Measurements from ENCODE around the gene CEP57. TPM values are rescaled to one million over a fixed set of nuclear protein-coding genes. Genes with fewer than 3 reads are reported as not detected.

Gene CEP57
- total RNA-seq, 2 donors from 2014 or later, result 79.9 to 159 TPM

- Mint-ChIP-seq H3K4me1 (no peaks in the 10 kb centered on the region), H3K36me3 (ENCODE audit: low read depth) (peaks cover 84% of the 10 kb centered on the region), H3K4me3 (no peak overlapping the region), H3K27me3 (no peaks in the 10 kb centered on the region), H3K9me3 (no peaks in the 10 kb centered on the region), H3K27ac (no peak overlapping the region)
- no peak for ATAC-seq (replicated peaks)
Measured at GRCh38 chr11:95816037-95816436, 25.7 kb downstream of the CEP57 start.

DNA sequence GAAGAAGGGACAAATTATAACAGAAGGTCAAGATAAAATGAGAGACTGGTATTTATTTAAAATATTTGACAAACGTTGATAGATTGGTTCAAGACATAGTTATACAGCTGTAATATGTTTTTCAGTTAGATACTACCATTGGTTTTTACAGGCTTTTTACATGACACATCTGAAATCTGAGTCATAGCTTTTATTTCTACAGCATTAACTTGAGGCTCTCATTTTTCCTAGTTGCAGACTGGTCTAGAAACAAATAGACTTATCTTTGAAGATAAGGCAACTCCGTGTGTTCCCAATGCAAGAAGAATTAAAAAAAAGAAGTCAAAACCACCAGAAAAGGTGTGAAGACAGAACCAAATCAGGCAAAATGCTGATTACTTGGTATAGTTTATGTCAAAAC is 31.3 kb downstream of the CEP57 start:
- no peaks in the 10 kb centered on the region for H3K27me3 Mint-ChIP-seq
- H3K27ac Mint-ChIP-seq, result no peak overlapping the region
- no peaks in the 10 kb centered on the region for H3K4me1 Mint-ChIP-seq
- ATAC-seq (replicated peaks), result no peak
- no peak overlapping the region for H3K4me3 Mint-ChIP-seq
- H3K9me3 Mint-ChIP-seq, result no peaks in the 10 kb centered on the region
- H3K36me3 Mint-ChIP-seq (ENCODE audit: low read depth), result peaks cover 99% of the 10 kb centered on the region

GRCh38 chr11:95827696-95828095 is 37.4 kb downstream of the CEP57 start:
- H3K27me3 Mint-ChIP-seq, result no peaks in the 10 kb centered on the region
- H3K4me1 Mint-ChIP-seq, result peaks cover 6% of the 10 kb centered on the region
- H3K27ac Mint-ChIP-seq, result no peak overlapping the region
- H3K36me3 Mint-ChIP-seq (ENCODE audit: low read depth), result peaks cover 94% of the 10 kb centered on the region
- no peak for ATAC-seq (replicated peaks)
- no peak overlapping the region for H3K4me3 Mint-ChIP-seq
- H3K9me3 Mint-ChIP-seq, result no peaks in the 10 kb centered on the region

- Mint-ChIP-seq H3K9me3 (no peaks in the 10 kb centered on the region), H3K27ac (peak overlapping the region; percentile 39), H3K27me3 (no peaks in the 10 kb centered on the region), H3K4me3 (no peak overlapping the region), H3K36me3 (ENCODE audit: low read depth) (peaks cover 94% of the 10 kb centered on the region), H3K4me1 (peaks cover 6% of the 10 kb centered on the region)
- ATAC-seq (replicated peaks), result peak; percentile 93
Measured at GRCh38 chr11:95829580-95830259, 39.4 kb downstream of the CEP57 start.

GRCh38 chr11:95831198-95831883 is 41.0 kb downstream of the CEP57 start:
- Mint-ChIP-seq H3K27ac (peak overlapping the region; percentile 63), H3K4me3 (no peak overlapping the region), H3K36me3 (ENCODE audit: low read depth) (peaks cover 93% of the 10 kb centered on the region), H3K4me1 (peaks cover 6% of the 10 kb centered on the region), H3K9me3 (no peaks in the 10 kb centered on the region), H3K27me3 (no peaks in the 10 kb centered on the region)
- ATAC-seq (replicated peaks), result peak; percentile 35

DNA sequence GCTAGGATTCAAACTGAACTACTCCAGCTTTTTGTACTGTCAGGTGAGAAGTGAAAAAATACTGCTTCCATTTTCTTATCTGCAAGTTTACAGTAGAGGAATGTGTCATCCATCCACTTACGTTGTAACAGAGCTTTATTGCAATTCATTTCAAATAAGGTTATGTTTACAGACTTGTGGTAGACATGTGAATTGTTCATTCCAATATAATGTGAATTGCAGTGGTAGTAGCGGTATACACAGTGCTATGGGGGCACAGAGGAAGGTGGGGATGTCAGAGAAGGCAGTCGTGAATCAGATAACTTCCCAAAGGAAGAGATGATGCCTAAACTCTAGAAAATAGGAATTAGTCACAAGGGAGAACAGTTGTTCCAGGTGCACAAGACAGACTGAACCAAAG is 42.5 kb downstream of the CEP57 start:
- peaks cover 96% of the 10 kb centered on the region for H3K36me3 Mint-ChIP-seq (ENCODE audit: low read depth)
- no peak for ATAC-seq (replicated peaks)
- no peak overlapping the region for H3K4me3 Mint-ChIP-seq
- no peaks in the 10 kb centered on the region for H3K27me3 Mint-ChIP-seq
- H3K4me1 Mint-ChIP-seq, result peaks cover 6% of the 10 kb centered on the region
- H3K9me3 Mint-ChIP-seq, result no peaks in the 10 kb centered on the region
- H3K27ac Mint-ChIP-seq, result no peak overlapping the region

DNA sequence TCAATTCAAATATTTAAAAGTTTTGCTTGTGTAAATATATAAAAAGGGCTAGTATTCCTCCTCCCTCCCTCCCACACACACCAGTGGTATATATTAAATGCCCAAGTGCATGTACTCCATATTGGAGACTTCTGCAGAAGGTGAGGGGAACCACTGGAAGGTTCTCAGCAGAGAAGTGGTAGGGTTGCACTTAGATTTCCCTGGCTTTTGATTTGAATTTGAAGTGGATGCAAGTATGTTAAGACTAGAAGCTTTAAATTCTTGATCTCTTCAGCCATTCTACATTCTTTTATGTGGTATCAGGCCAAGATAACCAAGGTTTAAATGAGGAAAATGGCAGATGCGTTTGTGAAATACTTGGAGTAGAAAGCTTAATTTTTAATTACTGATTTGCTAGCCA is 43.1 kb downstream of the CEP57 start:
- Mint-ChIP-seq H3K27ac (no peak overlapping the region), H3K36me3 (ENCODE audit: low read depth) (peaks cover 96% of the 10 kb centered on the region), H3K27me3 (no peaks in the 10 kb centered on the region), H3K4me3 (no peak overlapping the region), H3K4me1 (peaks cover 6% of the 10 kb centered on the region), H3K9me3 (no peaks in the 10 kb centered on the region)
- no peak for ATAC-seq (replicated peaks)

DNA sequence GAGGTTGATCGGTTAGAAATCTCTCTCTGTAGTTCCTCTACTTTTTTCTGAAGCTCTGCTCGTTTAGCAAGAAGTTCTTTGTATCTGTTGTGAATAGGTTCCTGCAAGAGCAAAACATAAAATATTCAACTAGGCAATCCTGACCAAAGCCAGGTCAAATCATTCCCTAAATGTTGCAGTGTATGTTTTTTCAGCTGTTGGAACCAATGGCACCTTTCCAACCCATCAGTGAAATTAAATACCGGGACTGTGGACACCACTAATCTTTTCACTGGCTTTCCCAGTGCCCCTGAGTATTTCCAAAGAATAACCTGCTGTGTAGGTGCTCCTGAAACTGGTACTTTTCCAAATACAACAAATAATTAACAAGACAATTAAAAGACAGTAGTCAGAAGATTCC is 45.1 kb downstream of the CEP57 start:
- peaks cover 97% of the 10 kb centered on the region for H3K36me3 Mint-ChIP-seq (ENCODE audit: low read depth)
- no peaks in the 10 kb centered on the region for H3K9me3 Mint-ChIP-seq
- H3K27me3 Mint-ChIP-seq, result no peaks in the 10 kb centered on the region
- no peaks in the 10 kb centered on the region for H3K4me1 Mint-ChIP-seq
- no peak overlapping the region for H3K27ac Mint-ChIP-seq
- ATAC-seq (replicated peaks), result no peak
- H3K4me3 Mint-ChIP-seq, result no peak overlapping the region

GRCh38 chr11:95835768-95836488 is 45.6 kb downstream of the CEP57 start:
- H3K36me3 Mint-ChIP-seq (ENCODE audit: low read depth), result peaks cover 95% of the 10 kb centered on the region
- H3K4me3 Mint-ChIP-seq, result no peak overlapping the region
- no peaks in the 10 kb centered on the region for H3K9me3 Mint-ChIP-seq
- no peak overlapping the region for H3K27ac Mint-ChIP-seq
- ATAC-seq (replicated peaks), result peak; percentile 84
- no peaks in the 10 kb centered on the region for H3K27me3 Mint-ChIP-seq
- H3K4me1 Mint-ChIP-seq, result no peaks in the 10 kb centered on the region

DNA sequence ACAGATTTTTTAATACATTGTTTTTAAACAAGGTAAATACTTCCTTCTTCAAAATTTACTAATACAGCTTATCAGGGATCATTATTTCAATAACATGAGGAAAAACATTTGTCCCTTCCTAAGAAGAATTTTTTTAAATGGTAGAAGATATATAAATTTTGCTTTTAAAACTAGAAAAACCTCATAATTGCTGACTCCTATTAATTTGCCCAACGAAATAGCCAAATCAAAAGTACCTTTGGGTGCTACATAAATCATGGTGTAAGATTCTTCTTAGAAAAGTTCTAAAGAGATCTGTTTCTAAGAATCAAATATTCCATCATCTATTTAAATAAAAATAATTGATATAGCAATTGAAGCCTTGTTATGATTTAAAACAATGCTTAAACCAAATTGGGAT is 54.9 kb downstream of the CEP57 start:
- no peak for ATAC-seq (replicated peaks)
- no peak overlapping the region for H3K4me3 Mint-ChIP-seq
- no peaks in the 10 kb centered on the region for H3K4me1 Mint-ChIP-seq
- H3K27ac Mint-ChIP-seq, result no peak overlapping the region
- peaks cover 57% of the 10 kb centered on the region for H3K36me3 Mint-ChIP-seq (ENCODE audit: low read depth)
- no peaks in the 10 kb centered on the region for H3K9me3 Mint-ChIP-seq
- H3K27me3 Mint-ChIP-seq, result no peaks in the 10 kb centered on the region

DNA sequence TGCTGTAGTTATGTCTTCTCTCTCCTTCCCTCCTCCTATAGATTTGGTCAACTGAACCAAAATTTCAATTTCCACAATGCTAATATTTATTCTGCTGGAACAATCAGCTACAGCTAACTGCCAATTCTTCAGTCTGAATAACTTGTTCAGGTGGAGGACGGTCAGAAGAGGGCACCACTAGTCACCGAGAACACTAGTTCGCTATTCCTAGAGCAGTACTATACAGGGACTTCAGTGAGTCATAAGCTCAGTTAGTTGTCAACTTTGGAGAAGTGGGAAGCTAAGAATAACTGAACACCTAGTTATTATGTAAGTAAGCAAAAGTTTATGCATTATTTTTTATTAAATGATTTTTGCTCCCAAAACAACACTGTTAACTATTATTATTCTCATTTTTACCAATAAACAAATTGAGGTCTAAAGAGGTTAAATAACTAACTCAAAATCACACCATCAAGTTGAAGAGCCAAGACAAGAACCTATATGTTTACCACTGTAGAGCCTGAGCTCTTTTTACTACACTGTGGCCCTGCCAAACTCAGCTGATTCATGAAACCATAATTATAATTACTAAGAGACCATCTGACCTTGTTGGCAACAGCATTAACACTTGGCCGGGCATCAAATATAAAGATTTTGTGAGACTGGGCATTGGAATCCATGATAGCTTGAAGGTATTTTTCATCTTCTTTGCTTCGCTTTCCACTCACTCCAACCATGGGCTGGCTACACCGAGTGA is 59.0 kb downstream of the CEP57 start:
- Mint-ChIP-seq H3K4me3 (no peak overlapping the region), H3K4me1 (no peaks in the 10 kb centered on the region), H3K36me3 (ENCODE audit: low read depth) (peaks cover 42% of the 10 kb centered on the region), H3K9me3 (no peaks in the 10 kb centered on the region), H3K27ac (no peak overlapping the region), H3K27me3 (no peaks in the 10 kb centered on the region)
- ATAC-seq (replicated peaks), result peak; percentile 55

- Mint-ChIP-seq H3K36me3 (ENCODE audit: low read depth) (peaks cover 34% of the 10 kb centered on the region), H3K27ac (no peak overlapping the region), H3K4me1 (no peaks in the 10 kb centered on the region), H3K27me3 (no peaks in the 10 kb centered on the region), H3K9me3 (no peaks in the 10 kb centered on the region), H3K4me3 (no peak overlapping the region)
- ATAC-seq (replicated peaks), result no peak
Measured at GRCh38 chr11:95850137-95850536, 59.8 kb downstream of the CEP57 start.

GRCh38 chr11:95853138-95853537 is 62.8 kb downstream of the CEP57 start:
- H3K36me3 Mint-ChIP-seq (ENCODE audit: low read depth), result peaks cover 50% of the 10 kb centered on the region
- H3K4me3 Mint-ChIP-seq, result no peak overlapping the region
- no peak overlapping the region for H3K27ac Mint-ChIP-seq
- no peak for ATAC-seq (replicated peaks)
- H3K9me3 Mint-ChIP-seq, result no peaks in the 10 kb centered on the region
- H3K27me3 Mint-ChIP-seq, result no peaks in the 10 kb centered on the region
- H3K4me1 Mint-ChIP-seq, result no peaks in the 10 kb centered on the region

- Mint-ChIP-seq H3K9me3 (no peaks in the 10 kb centered on the region), H3K36me3 (ENCODE audit: low read depth) (peaks cover 51% of the 10 kb centered on the region), H3K27ac (no peak overlapping the region), H3K4me3 (no peak overlapping the region), H3K27me3 (no peaks in the 10 kb centered on the region), H3K4me1 (no peaks in the 10 kb centered on the region)
- no peak for ATAC-seq (replicated peaks)
Measured at GRCh38 chr11:95853862-95854261, 63.6 kb downstream of the CEP57 start.
